Endothelial cell of umbilical vein (primary cell): Measurements from ENCODE around the gene EXOC6. TPM values are rescaled to one million over a fixed set of nuclear protein-coding genes. Genes with fewer than 3 reads are reported as not detected.

ENCODE experiments used
- BruUV-seq: library from RNA; stranded (reverse); fragments of 400-500 nt; replicated peaks from 2 replicates; lab custom pipeline; 2021; lab: Mats Ljungman, UMichigan
- CTCF ChIA-PET: fragments of 300-600, 350-600 bp; sonication (Branson Sonifier 250); formaldehyde crosslinking; loops from one replicate; lab custom pipeline; 2021; ENCODE audit warnings: antibody characterized with exemption, inconsistent platforms; lab: Charles Lee
- POLR2A ChIA-PET: fragments of 300-600, 350-600 bp; sonication (Branson Sonifier 250); formaldehyde crosslinking; loops from one replicate; lab custom pipeline; 2021; ENCODE audit warnings: antibody characterized with exemption, inconsistent platforms; lab: Charles Lee
- DNase-seq: peaks from one replicate; pipeline ENCODE4 v3.0.0-alpha.2; 2011; ENCODE audit warnings: low read depth, low spot score
- FAIRE-seq: peaks from 2 replicates; lab custom pipeline; 2011; peaks lifted over from hg19 to GRCh38; lab: Jason Lieb, UNC
- H2AFZ ChIP-seq: 2 replicates; pipeline ENCODE4 v1.6.0; 2012; ENCODE audit warnings: low read depth, low read length, control low read depth, inconsistent platforms
- H3K27ac ChIP-seq: 2 replicates; pipeline ENCODE4 v1.5.1; 2011; ENCODE audit warnings: low read depth, mild to moderate bottlenecking, control low read depth, low read length, moderate library complexity; ENCODE audit not compliant: insufficient read depth
- H3K27me3 ChIP-seq, 2 experiments: 2 replicates each; pipeline versions ENCODE4 v1.6.0 to v1.6.1; 2011; ENCODE audit warnings: low read length in 2 of 2, mixed read lengths in 1 of 2; ENCODE audit not compliant: control insufficient read depth in 2 of 2, insufficient read depth in 2 of 2
- H3K36me3 ChIP-seq, 2 experiments: 2 replicates in 1 of 2; 3 replicates in 1 of 2; pipeline ENCODE4 v1.5.1; 2011; ENCODE audit warnings: low read length in 2 of 2, mild to moderate bottlenecking in 1 of 2, moderate library complexity in 1 of 2; ENCODE audit not compliant: control insufficient read depth in 2 of 2, insufficient read depth in 2 of 2; ENCODE audit errors: extremely low read depth in 1 of 2
- H3K4me1 ChIP-seq: 3 replicates; pipeline ENCODE4 v1.5.1; 2011; ENCODE audit warnings: mild to moderate bottlenecking, low read length; ENCODE audit not compliant: control insufficient read depth, insufficient read depth; ENCODE audit errors: extremely low read depth
- H3K4me2 ChIP-seq: 2 replicates; pipeline ENCODE4 v1.6.1; 2011; ENCODE audit warnings: low read length, control low read depth, mixed read lengths; ENCODE audit not compliant: insufficient read depth
- H3K4me3 ChIP-seq, 3 experiments: fragments of 200-600 bp in 1 of 3; sonication (generic), shearing (Covaris generic) in 1 of 3; replicated peaks in 1 of 3; 2 replicates each; pipeline ENCODE4 v1.5.1; 2011 to 2016; ENCODE audit warnings: control low read depth in 3 of 3, low read length in 3 of 3, mild to moderate bottlenecking in 2 of 3, inconsistent platforms in 1 of 3, low read depth in 1 of 3, moderate library complexity in 1 of 3; ENCODE audit not compliant: insufficient read depth in 1 of 3
- H3K79me2 ChIP-seq: 2 replicates; pipeline ENCODE4 v1.6.0; 2012; ENCODE audit warnings: low read length, inconsistent platforms; ENCODE audit not compliant: control insufficient read depth, insufficient read depth
- H3K9ac ChIP-seq: replicated peaks from 2 replicates; pipeline ENCODE3; 2011; ENCODE audit warnings: low read length, control low read depth; ENCODE audit not compliant: insufficient read depth; ENCODE audit errors: extremely low read depth
- H3K9me1 ChIP-seq: replicated peaks from 3 replicates; pipeline ENCODE4 v1.6.0; 2011; ENCODE audit warnings: mild to moderate bottlenecking, low read length; ENCODE audit not compliant: control insufficient read depth, insufficient read depth; ENCODE audit errors: extremely low read depth
- H3K9me3 ChIP-seq: replicated peaks from 2 replicates; pipeline ENCODE4 v1.5.1; 2012; ENCODE audit warnings: low read length, inconsistent platforms; ENCODE audit not compliant: control insufficient read depth, insufficient read depth
- H4K20me1 ChIP-seq: replicated peaks from 2 replicates; pipeline ENCODE3; 2011; ENCODE audit warnings: mild to moderate bottlenecking, low read length; ENCODE audit not compliant: control insufficient read depth, insufficient read depth; ENCODE audit errors: extremely low read depth
- CTCF ChIP-seq, 2 donors: IDR thresholded peaks; 1 replicate in 1 of 2; 2 replicates in 1 of 2; pipeline ENCODE4 v1.5.1; 2011; ENCODE audit warnings: low read length in 2 of 2, mild to moderate bottlenecking in 2 of 2, moderate library complexity in 2 of 2, control low read depth in 1 of 2, inconsistent platforms in 1 of 2, low read depth in 1 of 2; ENCODE audit not compliant: insufficient read depth in 1 of 2; ENCODE audit errors: extremely low read depth in 1 of 2
- EZH2 ChIP-seq: IDR thresholded peaks from 2 replicates; pipeline ENCODE4 v1.6.1; 2012; ENCODE audit warnings: borderline replicate concordance, low read depth, mild to moderate bottlenecking, moderate library complexity, low read length, inconsistent platforms; ENCODE audit not compliant: severe bottlenecking
- FOS ChIP-seq: IDR thresholded peaks from 2 replicates; pipeline ENCODE4 v1.6.1; 2011; ENCODE audit warnings: mild to moderate bottlenecking, low read length, moderate library complexity, borderline replicate concordance; ENCODE audit not compliant: insufficient read depth
- GATA2 ChIP-seq: IDR thresholded peaks from 2 replicates; pipeline ENCODE4 v1.7.0; 2011; ENCODE audit warnings: low read depth, mild to moderate bottlenecking, moderate library complexity, mixed read lengths, low read length; ENCODE audit not compliant: insufficient read length, insufficient read depth
- JUN ChIP-seq: IDR thresholded peaks from 2 replicates; pipeline ENCODE4 v1.6.1; 2011; ENCODE audit warnings: borderline replicate concordance, low read depth; ENCODE audit not compliant: insufficient read length, insufficient read depth
- MYC ChIP-seq: IDR thresholded peaks from one replicate; pipeline ENCODE4 v1.6.1; 2011; ENCODE audit warnings: mild to moderate bottlenecking, low read depth, low read length
- POLR2A ChIP-seq: IDR thresholded peaks from 2 replicates; pipeline ENCODE4 v1.6.1; 2012; ENCODE audit warnings: low read depth, mild to moderate bottlenecking, control low read depth, low read length
- POLR2AphosphoS5 ChIP-seq: IDR thresholded peaks from 2 replicates; pipeline ENCODE4 v1.6.1; 2012; ENCODE audit warnings: low read depth, mild to moderate bottlenecking, control low read depth, low read length, moderate library complexity; ENCODE audit not compliant: insufficient read depth
- dilution Hi-C: fragments of 300-500 bp; cut with MboI; formaldehyde crosslinking; loops from one replicate; pipeline ENCODE4 v1.15.0; 2019; ENCODE audit warnings: low sequenced_read_pairs; ENCODE audit not compliant: extremely low pct_ligation_motif_present
- intact Hi-C: fragments of 100-400 bp; cut with micrococcal nuclease; formaldehyde crosslinking; loops from one replicate; pipeline ENCODE4 v1.10.0; 2022
- polyA plus RNA-seq, 4 experiments: library from polyadenylated mRNA; depleted of rRNA in 3 of 4; stranded (reverse) in 3 of 4; unstranded in 1 of 4; fragments of >200 nt; gene quantifications; 2 replicates each; pipeline versions ENCODE4 v1.2.1 to v1.2.3, GENCODE V29; 2011 to 2012; ENCODE audit warnings: missing spikeins in 1 of 4
- total RNA-seq: library from RNA; stranded (reverse); gene quantifications from 2 replicates; pipeline ENCODE4 v1.2.3, GENCODE V29; 2021
- TF ChIP-seq, protein P1 (sequence below): IDR thresholded peaks from 2 replicates; pipeline ENCODE4 v1.6.1; 2011; ENCODE audit not compliant: insufficient read depth, insufficient read length

The EXOC6 gene
- total and polyA plus RNA-seq, 2 donors (not counting 3 experiments of a cell fraction or from before 2014, with no cell fraction given): 72.6 to 108 TPM

GRCh38 chr10:92989250-92989649 lies 140.9 kb downstream of the EXOC6 start:
- dilution Hi-C loops (no loop called here), intact Hi-C loops (no loop called here)
- Histone ChIP-seq H3K9ac (no peak overlapping the region), H3K36me3 (peaks cover 0 to 2% of the 10 kb centered on the region in 2 experiments), H3K9me1 (no peaks in the 10 kb centered on the region), H3K79me2 (no peaks in the 10 kb centered on the region), H3K4me1 (no peaks in the 10 kb centered on the region), H3K27me3 (no peaks in the 10 kb centered on the region), H2AFZ (no peak overlapping the region), H3K27ac (no peak overlapping the region), H3K4me3 (no peak overlapping the region), H4K20me1 (peaks cover 2% of the 10 kb centered on the region), H3K4me2 (no peak overlapping the region), H3K9me3 (no peaks in the 10 kb centered on the region)
- POLR2A ChIA-PET: no interaction called here
- FAIRE-seq: no peak
- BruUV-seq: no TSS peak
- CTCF ChIA-PET: no interaction called here
- no peak for DNase-seq
- TF ChIP-seq MYC: no peak
- no peak for TF ChIP-seq CTCF (IDR thresholded peaks at IDR 0.05; ENCODE audit: extremely low read depth in 1 of 2, insufficient read depth in 1 of 2, low read depth in 1 of 2, low read length in 2 of 2)
- TF ChIP-seq POLR2A: no peak
- TF ChIP-seq POLR2AphosphoS5: no peak
- TF ChIP-seq, protein P1, sequence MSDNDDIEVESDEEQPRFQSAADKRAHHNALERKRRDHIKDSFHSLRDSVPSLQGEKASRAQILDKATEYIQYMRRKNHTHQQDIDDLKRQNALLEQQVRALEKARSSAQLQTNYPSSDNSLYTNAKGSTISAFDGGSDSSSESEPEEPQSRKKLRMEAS: no peak
- no peak for TF ChIP-seq GATA2
- no peak for TF ChIP-seq EZH2
- no peak for TF ChIP-seq FOS
- no peak for TF ChIP-seq JUN
